GM12873 (cell line): Measurements from ENCODE around the gene ATP8B3.

ENCODE experiments used
- TF ChIP-seq, protein P1 (sequence below): IDR thresholded peaks from 2 replicates; pipeline ENCODE4 v1.5.1; 2012; ENCODE audit warnings: low read depth, mild to moderate bottlenecking, moderate library complexity, low read length, control low read depth; ENCODE audit not compliant: insufficient read depth; ENCODE audit errors: missing control alignments

The ATP8B3 gene

DNA sequence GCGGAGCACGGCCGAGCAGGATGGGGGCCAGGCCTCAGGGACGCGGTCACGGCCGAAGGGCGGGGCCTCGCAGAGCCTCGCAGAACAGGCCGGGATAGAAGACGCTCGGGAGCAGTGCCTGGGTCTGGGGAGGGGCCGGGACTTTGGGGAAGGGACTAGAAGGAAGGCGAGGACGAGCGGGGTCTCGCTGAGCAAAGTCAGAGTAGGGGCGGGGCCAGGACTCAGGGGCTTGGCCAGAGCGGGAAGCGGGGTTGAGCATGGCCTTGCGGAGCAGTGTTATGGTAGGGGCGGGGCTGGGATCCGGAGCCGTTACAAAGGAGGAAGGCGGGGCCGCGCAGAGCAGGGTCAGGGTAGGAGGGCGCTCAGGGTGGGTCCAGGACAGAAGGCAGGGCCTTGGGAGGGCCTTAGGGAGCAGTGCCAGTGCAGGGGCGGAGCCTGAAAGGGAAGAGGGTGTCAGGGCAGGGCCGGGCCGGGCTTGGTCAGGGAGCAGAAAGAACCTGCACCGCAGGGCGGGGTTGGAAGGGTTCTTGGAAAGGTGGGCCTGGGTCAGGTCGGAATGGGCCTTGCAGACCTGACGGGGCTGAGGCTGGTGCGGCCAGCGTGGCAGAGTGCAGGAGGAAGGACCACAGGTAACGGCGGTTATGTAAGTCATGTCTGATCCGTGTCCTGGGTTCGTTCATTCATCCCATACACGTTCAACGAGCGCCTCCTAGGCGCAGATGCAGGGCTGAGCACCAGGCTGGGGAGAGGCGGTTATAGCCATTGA, 533 bp upstream of the ATP8B3 start:
- TF ChIP-seq, protein P1, sequence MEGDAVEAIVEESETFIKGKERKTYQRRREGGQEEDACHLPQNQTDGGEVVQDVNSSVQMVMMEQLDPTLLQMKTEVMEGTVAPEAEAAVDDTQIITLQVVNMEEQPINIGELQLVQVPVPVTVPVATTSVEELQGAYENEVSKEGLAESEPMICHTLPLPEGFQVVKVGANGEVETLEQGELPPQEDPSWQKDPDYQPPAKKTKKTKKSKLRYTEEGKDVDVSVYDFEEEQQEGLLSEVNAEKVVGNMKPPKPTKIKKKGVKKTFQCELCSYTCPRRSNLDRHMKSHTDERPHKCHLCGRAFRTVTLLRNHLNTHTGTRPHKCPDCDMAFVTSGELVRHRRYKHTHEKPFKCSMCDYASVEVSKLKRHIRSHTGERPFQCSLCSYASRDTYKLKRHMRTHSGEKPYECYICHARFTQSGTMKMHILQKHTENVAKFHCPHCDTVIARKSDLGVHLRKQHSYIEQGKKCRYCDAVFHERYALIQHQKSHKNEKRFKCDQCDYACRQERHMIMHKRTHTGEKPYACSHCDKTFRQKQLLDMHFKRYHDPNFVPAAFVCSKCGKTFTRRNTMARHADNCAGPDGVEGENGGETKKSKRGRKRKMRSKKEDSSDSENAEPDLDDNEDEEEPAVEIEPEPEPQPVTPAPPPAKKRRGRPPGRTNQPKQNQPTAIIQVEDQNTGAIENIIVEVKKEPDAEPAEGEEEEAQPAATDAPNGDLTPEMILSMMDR = peak; percentile 80

DNA sequence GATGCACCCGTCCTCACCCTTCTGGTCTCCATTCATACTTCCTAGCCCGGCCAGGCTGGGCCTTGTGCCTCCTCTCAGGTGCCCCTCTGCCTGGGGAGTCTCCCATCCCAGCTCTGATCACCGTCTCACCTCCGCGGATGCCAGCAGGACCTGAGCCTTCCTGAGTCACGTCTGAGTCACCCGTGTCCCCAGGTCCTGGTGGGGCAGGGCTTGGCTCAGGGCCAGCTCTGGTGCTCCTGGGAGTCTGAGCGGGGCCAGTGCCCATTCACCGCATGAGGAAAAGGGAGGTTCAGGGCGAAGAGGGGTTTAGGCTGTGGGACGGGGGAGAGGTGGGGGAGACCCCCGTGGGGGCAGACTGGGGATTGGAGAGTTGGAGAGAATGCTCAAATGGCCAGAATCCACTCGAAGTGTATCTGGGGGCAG, 593 bp downstream of the ATP8B3 start:
- TF ChIP-seq, protein P1 = no peak

DNA sequence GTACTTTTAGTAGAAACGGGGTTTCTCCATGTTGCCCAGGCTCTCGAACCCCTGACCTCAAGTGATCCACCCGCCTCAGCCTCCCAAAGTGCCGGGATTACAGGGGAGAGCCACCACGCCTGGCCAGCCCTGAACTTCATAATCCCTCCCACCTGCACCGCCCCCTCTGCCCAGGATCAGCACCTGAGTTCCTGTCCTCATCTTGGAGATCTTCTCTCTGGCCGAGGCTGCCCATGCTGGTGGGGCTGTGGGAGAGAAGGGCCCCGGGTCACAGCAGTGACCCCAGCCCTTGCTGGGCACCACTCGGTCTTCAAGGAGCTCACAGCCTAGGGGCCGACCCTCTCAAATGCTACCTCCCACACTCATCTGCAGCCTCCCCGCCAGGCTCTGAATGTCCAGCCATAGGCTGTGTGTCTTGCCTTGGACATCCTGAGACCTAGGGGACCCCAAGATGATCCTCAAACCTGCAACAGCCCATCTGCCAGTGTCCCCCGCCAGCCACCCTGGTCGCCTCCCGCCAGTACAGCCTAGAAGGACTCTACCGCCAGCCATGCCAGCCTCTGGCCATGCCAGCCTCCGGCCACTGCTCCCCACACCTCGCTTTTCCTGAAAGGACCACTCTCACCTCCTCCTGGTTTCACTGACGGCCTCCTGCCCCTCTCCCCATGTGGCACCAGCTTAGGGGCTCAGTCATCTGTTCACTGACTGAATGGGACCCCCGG, 1.5 kb downstream of the ATP8B3 start:
- TF ChIP-seq, protein P1 = no peak

DNA sequence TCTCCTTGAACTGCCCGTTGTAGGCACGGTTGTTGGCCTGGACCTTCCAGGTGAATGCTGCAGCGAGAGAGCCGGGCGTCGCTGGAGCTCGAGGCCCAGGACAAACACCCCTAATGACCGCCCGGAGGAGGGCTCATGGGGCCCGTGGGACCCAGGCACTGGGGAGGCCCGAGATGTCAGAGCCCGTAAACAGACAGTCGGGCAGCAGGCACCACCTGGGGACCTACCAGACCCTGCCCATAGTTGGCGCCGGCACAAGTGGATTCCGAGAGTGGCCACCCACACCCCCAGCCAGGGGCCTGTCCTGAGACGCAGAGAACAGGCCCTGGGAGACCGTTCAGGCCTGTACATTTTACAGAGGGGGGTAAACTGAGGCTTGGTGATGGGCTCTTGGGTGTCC, 2.4 kb downstream of the ATP8B3 start:
- TF ChIP-seq, protein P1 = no peak

- TF ChIP-seq, protein P1 = no peak
Observed at GRCh38 chr19:1808395-1808731, 3.7 kb downstream of the ATP8B3 start.

DNA sequence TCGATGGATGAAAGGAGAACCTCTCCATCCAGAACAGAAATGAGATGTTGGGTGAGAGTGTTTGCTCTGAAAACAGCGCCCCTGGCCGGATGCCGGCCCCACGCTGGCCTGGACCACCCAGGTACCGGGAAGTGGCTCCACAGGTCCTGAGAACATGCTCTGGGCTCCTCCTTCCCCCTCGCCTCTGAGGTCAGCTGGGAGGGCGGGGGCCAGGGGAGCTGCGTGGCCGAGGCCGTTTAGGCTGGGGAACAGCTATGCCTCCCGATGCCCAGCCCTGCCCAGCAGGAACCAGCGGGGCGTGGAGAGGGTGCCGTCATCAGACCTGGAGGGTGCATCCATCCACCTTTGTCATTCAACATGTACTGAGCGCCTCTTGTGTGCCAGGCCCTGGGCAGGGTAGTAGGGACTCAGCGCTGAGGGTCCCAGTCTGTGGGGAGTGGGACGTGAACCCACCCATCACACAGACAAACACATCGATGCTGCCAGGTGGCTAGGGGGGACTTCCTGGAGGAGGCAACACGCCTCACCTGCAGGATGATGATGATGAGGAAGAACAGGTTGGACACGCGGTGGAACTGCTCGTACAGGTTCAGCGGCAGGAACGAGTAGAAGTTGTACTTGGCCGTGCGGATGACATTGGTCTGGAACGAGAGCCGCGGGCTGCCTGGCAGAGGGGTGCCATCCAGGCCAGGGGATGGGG, 4.2 kb downstream of the ATP8B3 start:
- TF ChIP-seq, protein P1 = no peak
